ENCODE results near the gene TMEM178B.
"Not testable (repeated sequence)": the region's sequence is repeated elsewhere in the genome, so short reads cannot be mapped to it uniquely, and the experiment has no call there.

TMEM178B gene

DNA sequence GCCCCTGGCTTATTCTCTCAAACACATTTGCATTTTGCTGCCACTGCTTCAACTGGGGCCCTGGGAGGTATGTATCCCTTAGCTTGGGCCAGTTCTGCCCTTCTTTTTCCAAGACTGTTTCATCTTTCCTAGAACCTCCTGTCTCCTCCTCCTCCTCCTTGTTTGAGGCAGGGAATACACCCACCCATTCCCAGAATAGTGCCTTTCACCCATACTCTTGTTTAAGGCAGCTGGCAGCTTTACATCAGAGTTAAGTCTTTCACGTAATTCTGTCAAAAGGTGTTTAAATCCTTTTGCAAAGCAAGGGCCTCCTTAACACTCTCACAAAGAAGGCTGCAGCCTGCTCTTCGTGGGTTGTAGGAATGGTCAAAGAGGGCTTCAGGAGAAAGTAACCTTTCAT is 326.5 kb downstream of the TMEM178B start:
- DNase-seq, result no peak

DNA sequence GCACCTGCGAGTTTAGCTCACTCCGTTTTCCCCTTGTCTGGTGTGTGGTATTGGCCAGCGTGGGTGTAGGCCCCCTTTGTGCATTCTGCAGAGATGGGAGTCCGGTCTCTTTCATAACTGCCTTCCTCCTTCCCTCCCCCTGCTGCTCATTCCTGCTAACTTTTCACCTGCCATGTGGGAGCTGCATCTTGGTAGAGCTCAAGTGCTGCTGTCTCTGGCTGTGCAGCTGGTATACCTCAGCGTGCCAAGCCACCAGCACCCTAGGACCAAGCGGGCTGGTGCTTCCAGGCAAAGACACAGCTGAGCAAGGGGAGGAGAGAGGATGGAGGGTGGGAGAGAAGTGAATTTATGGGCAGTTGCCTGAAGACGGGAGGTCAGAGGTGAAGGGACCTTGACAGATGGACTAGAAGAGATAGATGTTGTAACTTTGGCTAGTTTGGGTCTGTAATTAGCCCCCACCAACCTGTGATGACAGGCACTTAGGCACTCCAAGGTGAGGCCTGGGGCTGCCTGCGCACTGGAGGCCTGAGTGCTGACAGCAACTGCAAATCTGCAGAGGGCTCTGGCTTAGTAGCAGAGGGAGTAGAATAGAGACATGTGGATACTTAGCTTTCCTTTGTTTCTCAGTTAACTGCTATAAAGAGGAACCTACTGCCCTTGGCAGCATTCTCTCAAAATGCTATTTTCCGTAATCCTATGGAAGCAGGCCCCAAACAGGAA is 328.6 kb downstream of the TMEM178B start:
- DNase-seq, result no peak

DNA sequence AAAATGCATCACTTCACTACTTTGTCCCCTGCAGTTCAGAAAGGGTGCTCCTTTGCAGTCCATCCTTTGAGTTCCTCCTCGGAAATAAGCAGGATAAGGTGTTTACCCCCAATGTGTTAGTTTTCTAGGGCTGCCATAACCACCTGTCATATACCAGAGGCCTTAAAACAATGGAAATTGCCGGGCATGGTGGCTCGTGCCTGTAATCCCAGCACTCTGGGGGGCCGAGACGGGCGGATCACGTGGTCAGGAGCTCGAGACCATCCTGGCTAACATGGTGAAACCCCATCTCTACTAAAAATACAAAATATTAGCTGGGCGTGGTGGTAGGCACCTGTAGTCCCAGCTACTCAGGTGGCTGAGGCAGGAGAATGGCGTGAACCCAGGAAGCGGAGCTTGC is 330.0 kb downstream of the TMEM178B start:
- not testable (repeated sequence) for DNase-seq

DNA sequence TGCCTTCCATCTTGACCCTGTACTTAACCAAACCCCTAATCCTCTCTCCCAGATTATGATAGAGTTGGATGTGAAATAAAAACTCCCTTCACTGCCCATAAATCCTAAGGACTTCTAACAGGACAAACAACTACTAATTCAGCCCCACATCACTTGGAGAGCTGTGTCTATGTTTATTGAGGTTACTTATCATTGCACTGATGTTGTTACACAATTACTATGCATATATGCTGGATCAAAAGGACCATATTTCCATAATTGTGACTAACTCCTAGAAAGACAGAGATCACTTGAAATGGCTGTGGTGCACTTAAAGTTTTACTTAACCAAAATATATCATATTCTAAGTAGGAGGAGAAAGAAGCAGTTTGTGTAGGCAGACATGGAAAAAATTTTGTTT is 332.5 kb downstream of the TMEM178B start:
- no peak for DNase-seq

DNA sequence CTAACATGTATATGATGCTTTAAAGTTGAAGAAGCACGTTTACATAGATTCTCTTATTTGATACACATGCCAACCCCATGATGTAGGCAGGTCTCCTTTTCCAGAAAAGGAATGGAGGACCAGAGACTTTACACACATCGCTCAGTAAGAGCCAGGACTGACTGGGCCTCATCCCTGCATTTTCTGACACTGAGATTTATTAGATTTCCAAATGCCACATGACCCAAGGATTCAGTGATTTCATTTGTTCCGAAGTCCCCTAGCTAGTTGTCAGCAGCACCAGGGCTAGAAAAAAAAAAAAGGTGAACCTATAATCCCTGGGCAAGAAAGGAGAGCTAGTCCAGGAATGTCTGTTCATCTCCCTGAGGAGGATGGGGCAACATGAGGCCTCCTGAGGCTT is 334.0 kb downstream of the TMEM178B start:
- no peak for DNase-seq

DNA sequence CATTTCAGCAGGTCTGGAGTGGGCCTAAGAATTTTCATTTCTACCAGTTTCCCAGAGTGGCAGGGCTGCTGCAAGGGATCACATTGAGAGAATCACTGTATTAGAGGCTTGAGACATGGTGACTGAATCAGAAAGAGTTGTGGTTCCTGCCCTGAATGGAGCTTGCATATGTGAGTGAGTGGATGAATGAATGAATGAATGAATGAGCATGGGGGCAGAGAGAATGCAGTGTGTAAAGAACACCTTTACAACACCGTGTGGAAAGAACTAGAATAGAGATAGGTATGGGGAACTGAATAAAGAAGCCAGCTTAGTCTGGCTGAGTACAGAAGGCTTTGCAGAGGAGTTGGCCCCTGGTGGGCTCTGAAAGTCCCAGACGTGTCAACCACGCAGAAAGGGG is 334.6 kb downstream of the TMEM178B start:
- DNase-seq, result no peak

DNA sequence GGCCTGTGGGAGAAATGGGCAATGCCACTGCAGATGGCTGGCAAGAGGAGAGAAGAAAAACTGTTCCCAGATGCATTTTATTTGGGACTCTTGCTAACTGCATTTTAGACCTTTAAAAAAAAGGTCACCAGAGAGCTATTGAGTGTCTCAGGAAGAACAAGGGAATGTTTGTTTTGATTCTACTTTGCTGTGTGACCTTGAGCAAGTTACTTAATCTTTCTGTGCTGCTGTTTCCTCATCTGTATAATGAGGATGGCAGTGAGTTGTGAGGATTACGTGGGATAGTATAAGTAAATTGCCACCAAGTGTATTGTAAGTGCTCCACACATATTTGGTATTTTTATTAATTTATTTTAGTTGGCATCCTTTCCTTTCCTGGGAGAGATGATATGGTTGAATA is 335.4 kb downstream of the TMEM178B start:
- no peak for DNase-seq

DNA sequence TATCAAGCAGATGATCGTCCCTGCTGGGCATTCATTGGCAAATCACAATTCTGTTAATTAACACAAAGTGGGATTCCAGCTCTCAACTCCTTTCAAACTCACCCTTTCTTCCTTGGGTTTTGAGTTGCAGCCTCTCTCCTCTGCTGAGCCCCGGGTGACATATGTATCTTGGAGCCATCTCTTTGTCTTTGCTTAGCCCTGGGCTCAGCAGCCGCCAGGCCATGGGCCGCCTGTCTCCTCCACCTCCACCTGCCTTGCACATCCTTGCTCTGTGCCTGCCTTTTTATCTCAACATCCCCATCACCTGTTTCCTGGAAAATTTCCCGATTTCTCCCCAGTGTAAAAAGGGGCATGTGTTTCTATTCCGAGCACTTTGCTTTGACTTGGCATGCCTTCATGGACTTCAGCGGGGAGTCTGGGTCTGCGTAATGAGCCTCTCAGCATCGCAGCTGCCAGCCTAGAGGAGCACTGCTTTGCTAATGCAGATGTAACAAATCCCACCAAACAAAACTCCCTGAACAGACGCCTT is 336.0 kb downstream of the TMEM178B start:
- no peak for DNase-seq

DNA sequence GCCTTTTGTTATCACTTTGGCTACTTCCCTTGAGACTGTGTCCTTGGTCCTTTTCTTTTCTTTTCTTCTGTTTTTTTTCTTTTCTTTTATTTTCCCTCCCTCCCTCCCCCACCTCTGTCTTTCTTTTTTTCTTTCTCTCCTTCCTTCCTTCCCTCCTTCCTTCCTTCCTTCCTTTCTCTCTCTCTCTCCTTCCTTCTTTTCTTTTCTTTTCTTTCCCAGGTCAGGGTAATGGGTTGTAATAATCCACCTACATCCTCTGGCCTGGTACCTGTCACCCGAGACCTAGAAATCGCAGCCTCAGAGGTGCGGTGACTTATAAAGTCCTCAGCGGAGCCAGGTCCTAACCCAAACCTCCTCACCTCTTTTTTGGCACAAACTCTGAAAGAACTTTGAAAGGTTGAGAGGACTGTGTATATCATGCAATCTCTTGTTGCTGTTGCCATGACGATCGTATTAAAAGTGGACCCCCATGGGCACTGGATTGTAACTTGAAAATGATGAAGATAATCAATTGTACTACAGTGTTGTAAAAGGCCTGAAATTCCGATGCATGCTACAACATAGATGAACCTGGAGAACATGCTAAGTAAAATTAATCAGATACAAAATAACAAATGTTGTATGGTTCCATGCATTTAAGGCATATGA is 336.6 kb downstream of the TMEM178B start:
- DNase-seq, result no peak

DNA sequence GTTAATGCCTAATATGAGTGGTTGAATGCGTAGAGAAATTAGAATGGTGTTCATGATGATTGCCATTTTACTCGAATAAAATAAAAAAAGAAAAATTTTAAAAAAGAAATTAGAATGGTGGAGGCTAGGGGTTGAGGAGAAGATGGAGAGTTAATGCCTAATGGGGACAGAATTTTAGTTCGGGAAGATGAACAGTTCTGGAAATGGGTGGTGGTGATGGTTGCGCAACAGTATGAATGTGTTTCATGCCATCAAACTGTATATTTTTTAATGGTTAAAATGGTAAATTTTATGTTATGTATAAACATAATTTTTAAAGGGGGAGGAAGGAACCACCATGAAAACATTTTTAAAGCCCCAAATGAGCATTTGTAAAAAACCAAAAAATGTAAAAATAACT is 337.3 kb downstream of the TMEM178B start:
- DNase-seq, result no peak

DNA sequence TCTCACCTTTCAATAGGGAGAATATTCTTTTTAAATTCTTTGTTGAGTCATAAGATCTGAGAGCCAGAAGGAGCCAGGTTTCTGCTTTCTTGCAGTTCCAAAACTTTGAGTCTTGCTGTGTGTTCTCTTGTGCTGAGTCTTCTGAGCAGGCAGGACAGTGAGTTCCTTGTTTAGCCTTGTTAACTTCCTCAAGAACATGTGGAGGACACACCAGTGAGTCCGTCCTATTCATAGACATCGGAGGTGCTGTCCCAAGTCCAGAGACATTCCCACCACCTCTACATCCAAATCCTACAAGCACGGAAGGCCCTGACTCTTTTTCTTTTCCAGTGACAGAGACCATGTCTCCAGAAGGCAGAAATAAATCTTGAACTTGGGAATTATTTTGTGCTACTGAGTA is 342.1 kb downstream of the TMEM178B start:
- DNase-seq, result no peak

DNA sequence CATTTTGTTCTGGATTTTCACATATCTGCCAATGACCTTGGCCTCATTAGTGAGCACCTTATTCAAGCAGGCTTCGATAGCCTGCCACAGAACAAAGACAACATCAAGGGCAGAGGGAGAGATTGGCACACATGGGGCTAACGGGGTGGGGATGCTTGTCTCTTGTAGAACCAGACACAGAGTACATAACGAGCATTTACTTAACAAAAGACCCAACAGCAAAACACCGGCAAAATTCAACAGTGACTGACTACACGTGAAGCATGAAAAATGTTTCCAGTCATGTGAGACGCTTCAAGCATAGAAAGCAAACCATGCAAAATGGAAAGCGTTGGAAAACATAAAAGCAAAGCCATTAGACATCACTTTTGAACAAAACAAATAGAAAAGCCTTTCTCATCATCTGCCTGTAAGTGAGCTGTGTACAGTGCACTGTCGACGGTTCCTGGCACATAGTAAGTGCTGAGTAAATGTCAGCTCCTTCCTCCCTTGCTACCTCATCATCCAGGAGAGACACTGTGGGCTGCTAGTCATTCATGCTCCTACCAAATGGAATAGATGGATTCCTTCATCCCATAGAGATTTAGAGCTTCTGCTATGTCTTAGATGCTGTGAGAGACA is 342.9 kb downstream of the TMEM178B start:
- no peak for DNase-seq

DNA sequence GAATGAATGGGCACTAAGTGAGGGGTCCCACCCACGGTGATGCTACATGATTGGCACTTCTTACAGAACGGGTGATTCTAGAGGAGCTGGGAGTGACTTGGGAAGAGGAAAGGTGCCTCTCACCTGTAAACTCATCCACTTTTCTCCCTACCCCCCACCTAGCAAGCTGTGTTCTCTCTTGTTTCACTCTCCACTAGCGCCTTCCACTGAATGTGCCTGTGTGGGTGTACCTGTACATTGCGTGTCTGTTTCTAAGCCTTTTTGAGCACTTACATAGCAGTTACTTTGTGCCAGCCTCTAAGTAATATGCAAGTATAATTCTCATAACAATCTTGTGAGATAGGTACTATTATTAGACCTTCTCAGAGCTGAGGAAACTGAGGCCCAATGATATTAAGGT is 343.6 kb downstream of the TMEM178B start:
- no peak for DNase-seq

DNA sequence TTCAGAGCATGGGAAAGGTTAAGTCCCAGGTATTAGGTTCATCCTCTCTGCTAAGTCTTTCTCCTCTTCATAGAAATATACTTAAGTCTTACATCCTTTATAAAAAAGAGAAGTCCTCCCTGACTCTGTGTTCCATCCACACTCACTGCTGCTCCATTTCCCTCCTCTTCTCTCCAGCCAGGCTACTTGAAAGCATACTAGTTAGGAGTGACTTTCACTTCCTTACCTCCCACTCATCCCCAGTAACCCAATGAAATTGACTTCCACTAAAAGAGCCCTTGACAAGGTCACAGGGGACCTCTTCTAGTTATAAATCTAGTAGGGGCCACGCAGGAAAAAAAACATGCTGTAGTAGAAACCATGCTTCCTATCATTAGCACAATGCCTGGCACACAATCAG is 344.2 kb downstream of the TMEM178B start:
- DNase-seq, result no peak

DNA sequence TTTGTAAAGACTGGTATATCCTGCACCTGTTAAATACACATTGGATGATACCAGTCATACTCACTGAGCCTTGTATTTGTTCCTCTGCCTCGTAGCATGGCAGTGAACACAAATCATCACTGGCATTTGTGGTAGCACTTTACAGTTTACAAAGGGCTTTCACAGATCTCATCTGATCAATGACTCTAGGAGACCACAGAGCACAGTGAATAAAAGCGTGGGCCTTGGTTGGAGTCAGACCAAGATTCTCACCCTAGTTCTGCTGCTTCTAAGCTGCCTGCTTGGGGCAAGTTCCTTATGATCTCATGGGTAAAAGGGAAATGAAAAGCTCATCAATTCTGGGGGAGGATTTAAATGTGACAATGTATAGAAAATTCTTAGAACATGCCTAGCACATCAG is 347.4 kb downstream of the TMEM178B start:
- no peak for DNase-seq

DNA sequence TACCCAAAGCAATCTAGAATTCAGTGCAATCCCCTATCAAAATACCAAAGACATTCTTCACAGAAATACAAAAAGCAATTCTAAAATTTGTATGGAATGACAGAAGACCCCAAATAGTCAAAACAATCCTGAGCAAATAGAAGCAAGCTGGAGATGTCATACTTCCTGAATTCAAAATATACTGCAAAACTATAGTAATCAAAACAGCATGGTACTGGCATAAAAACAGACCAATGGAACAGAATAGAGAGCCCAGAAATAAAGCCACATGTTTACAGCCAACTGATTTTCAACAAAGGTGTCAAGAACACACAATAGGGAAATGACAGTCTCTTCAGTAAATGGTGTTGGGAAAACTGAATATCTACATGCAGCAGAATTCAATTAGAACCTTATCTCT is 353.3 kb downstream of the TMEM178B start:
- DNase-seq, result no peak

DNA sequence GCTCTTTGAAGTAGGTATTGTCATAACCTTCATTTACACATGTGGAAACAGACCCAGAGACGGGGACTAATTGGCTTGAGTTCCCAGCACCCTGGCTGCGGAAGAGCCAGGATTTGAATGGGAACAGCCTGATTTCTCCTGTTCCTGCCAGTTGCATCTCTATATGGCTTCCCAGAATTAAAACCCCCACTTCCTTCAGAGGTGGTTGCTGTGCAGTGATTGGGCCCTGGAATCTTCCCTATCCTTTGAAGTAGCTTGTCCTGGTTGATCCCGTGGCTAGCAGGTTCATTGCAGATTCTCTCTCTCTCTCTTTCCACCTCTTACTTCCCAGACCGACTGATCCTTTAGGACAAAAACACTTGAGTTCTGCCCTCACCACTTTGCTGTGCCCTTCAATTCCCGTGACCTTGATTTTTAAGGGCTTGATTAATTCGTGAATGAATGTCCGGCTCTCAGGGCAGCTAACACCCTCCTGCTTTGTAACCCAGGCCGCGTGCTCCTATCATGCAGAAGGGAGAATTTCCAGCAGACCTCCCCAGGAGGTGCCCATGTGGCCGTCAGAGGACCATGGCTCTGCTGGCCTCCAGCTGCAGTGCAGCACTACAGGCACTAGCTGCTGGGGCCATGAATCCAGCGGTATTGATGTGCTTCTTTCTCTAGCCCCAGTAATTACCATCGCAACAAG is 356.7 kb downstream of the TMEM178B start:
- no peak for DNase-seq

DNA sequence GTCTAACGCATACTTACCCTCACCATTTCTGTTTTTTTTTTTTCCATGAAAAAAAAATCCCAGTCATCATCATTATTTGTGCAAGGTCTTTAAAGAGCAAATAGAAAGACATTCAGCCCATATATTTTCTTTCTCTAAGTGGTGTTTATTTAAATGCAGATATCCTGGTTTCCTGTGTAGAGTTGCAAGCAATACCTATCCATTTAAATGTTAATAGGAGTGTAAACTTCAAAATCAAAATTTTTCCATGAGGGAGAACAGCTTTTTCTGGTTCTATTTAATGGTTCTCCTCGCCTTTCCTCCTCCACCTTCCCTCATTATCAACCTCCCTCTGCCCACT is 357.2 kb downstream of the TMEM178B start:
- DNase-seq, result no peak

DNA sequence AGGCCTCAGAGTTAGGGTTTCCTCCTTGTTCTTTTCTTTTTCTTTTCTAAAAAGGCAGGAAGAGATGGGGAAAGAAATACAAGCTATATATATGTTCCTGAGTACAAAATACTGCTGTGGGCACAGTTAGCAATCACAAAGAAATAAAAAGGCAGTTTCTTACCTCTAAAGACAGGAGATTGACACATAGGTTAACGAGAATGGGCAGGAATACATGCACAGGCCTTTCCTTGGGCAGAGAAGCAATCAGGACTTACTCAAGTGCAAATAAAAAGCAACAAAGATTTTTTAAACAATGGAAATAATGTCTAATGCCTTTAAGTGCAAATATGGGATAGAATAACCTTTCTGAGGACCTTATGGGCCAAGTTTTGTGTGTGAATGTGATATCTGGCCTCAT is 357.8 kb downstream of the TMEM178B start:
- no peak for DNase-seq

DNA sequence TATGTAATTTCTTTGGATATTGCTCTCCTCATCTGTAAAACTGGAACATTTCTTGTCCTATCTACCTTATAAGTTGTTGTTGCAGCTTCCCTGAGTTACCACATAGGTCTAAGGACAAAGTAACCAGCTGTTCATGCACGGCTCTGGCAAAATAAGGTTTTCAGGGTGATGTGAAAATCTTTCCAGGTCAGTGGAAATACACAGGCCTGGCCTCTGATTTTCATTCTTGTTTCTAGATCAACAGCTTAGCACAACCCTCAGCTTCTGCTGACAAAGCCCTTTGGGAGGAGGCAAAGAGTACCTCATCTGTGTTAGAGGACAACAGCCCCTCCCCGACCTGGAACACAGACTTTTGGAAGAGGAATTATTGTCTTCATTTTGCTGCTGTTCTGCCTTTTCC is 359.8 kb downstream of the TMEM178B start:
- no peak for DNase-seq

DNA sequence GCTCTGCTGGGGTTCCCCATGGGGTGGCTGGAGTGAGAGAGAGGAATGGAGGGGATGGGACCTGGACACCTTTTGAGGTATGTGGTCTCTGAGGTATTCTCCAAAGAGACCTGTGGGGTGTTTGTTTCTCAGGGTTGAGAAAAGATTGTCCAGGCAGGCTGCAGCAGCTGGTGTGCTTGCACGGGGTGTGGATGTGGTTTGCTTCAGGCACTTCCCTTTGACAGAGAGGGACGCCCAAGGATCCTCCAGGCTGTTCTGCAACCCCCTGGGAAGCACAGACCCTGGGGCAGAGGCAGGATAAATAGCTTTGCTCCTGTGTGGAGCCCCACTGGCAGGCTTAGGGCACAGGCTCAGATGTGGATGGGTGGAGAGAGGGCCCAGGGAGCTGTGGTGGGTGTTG is 362.3 kb downstream of the TMEM178B start:
- no peak for DNase-seq

DNA sequence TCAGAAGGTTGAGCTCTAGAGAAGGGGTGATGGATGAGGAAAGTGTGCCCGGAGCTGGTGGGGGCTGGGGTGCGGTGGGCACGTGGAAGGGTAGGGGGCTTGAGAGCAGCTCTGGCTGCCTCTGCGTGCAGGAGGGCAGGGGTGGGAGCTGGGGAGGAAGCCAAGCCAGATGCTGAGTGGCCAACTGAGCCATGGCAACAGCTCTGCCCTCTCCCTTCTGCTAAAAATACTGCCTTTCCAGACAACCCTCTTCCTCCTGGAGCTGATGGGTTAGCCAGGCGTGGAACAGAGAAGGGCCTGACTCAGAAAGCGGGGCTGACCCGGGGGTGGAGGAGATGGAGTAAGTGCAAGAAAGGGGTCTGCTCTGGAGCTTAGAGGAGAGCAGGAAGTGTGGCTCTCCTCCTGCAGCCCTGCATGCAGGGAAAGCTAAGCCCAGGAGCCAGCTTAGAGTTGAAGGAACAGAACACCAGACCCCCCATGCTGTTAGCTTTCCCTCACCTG is 362.8 kb downstream of the TMEM178B start:
- DNase-seq, result no peak

DNA sequence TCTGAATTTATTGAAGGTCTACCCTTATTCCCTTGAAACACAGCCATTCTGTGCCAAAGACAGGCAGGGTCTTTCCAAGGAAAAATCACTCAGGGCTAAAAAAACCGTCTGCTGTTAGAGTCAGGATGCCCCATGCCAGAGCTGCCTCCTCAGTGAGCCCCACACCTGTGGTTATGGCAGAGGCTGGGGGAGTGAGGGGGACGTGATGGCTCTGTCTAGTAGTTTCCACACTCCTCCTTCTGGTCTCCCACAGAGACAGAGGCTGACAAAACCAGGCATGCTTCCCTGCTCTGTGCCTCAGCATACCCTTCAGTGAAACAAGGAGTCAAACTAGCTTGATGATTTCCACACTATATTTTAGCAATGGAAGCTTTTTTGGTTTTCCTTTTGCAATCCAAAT is 365.3 kb downstream of the TMEM178B start:
- DNase-seq, result no peak

DNA sequence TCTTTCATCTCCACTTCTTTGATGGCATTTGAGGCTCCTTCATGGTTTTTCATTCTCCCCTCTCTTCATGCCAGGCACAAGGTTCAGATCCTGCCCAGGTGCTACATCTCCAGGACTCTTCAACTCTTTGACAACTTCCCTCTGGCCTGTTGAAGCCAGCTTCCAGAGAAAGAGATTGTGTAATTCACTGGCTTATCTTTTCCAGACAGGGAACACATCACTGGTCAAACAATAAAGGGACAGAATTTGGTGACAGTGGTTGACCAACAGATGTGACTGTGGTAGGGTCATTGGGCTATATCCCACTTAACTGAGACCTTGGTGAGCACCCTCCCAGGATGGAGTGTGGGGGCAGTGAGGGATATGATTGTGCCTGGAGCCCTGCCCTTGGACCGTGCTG is 365.9 kb downstream of the TMEM178B start:
- DNase-seq, result no peak
